Right lobe of liver (tissue), 6 donors: ENCODE data around the gene C16orf86. TPM values are rescaled to one million over a fixed set of nuclear protein-coding genes. Genes with fewer than 3 reads are reported as not detected.

Experiments used
- ATAC-seq, 4 donors: fragments of 200-7000 bp; cut with Tn5 transposase; one replicate each; pipeline ENCODE4 v1.9.1; 2020; ENCODE audit warnings: mild to moderate bottlenecking in 4 of 4, moderate library complexity in 4 of 4
- DNase-seq, 3 donors: peaks; one replicate each; pipeline ENCODE4 v3.0.0-alpha.2; 2020
- H3K27ac ChIP-seq, 3 donors: fragments of 200-600 bp; one replicate each; pipeline ENCODE4 v1.8.0; 2022
- H3K27me3 ChIP-seq, 2 donors: fragments of 200-600 bp; one replicate each; pipeline ENCODE4 v1.8.0; 2022
- H3K36me3 ChIP-seq, 4 donors: fragments of 200-600 bp; sonication (generic) in 1 of 4; one replicate each; pipeline versions ENCODE4 v1.5.1 to v1.8.0; 2017 to 2022; ENCODE audit warnings: control low read depth in 1 of 4
- H3K4me1 ChIP-seq, 4 donors: fragments of 200-600 bp; sonication (generic) in 1 of 4; one replicate each; pipeline versions ENCODE4 v1.5.1 to v1.8.0; 2017 to 2022; ENCODE audit warnings: control low read depth in 1 of 4
- H3K4me3 ChIP-seq, 3 donors: fragments of 200-600 bp; one replicate each; pipeline ENCODE4 v1.8.0; 2022
- H3K9me3 ChIP-seq, 4 donors: fragments of 200-600 bp; sonication (generic) in 1 of 4; one replicate each; pipeline versions ENCODE4 v1.5.1 to v1.8.0; 2017 to 2022; ENCODE audit warnings: control low read depth in 1 of 4
- POLR2A ChIP-seq: fragments of 450-650 bp; IDR thresholded peaks from one replicate; pipeline ENCODE4 v1.6.1; 2017; ENCODE audit warnings: antibody characterized with exemption, mild to moderate bottlenecking
- WGBS: methylation state at CpG from one replicate; pipeline ENCODE4 v1.1.6; 2018; ENCODE audit warnings: low coverage, low lambda C conversion rate; ENCODE audit not compliant: insufficient coverage; ENCODE audit errors: missing lambda C conversion rate; 5-methylcytosine and 5-hydroxymethylcytosine counted together
- intact Hi-C, 2 donors: fragments of 100-400 bp; cut with DNase I; formaldehyde crosslinking; loops; one replicate each; pipeline versions ENCODE4 v1.11.2 to v1.14.1; 2022
- total RNA-seq, 6 experiments: library from RNA; depleted of rRNA in 2 of 6; stranded (reverse); fragments of >200 nt in 2 of 6; fragmentation: NEBNext Ultra II Directional in 3 of 6; extraction: Animal tissue kit (Norgen Biotek cat#: 25700) in 3 of 6; gene quantifications; one replicate each; pipeline versions ENCODE4 v1.1.0 to v1.2.4, GENCODE V29; 2016 to 2023
- TF ChIP-seq, protein P1 (sequence below), 4 donors: fragments of 200-600 bp in 3 of 4; fragments of 450-650 bp in 1 of 4; IDR thresholded peaks; one replicate each; pipeline versions ENCODE4 v1.5.1 to v1.8.0; 2016 to 2022; ENCODE audit warnings: antibody characterized with exemption in 4 of 4, mild to moderate bottlenecking in 2 of 4
- donor health status: DM: no; HTN: yes; CAD: no.
- donor health status: DM: no; HTN: no; CAD: no.
- donor health status: DM: no; HTN: no; CAD: no.
- donor health status: DM: no; HTN: yes; CAD: no.
- donor health status: DM: no; HTN: yes; CAD: no.

C16orf86 gene
- total RNA-seq, 6 experiments from 2014 or later, result 1.4 to 4.3 (median 2.5) TPM

DNA sequence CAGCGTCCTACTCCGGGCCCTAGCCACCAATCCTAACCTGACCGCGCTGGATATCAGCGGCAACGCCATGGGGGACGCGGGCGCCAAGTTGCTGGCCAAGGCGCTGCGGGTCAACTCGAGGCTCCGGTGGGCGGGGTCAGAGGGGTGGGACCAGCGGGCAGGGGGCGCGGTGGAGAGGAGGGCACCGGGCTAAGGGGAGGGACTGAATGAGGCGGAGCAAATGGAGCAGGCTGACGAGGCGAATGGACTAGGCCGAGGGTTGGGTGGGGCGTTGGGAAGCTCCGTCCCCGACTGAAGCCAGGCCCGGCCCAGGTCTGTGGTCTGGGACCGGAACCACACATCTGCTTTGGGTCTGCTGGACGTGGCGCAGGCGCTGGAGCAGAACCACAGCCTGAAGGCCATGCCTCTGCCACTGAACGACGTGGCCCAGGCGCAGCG lies 17.1 kb upstream of the C16orf86 start:
- Histone ChIP-seq H3K27ac (no peak overlapping the region), H3K4me1 (peaks cover 0 to 5% (median 0%) of the 10 kb centered on the region in 4 donors), H3K9me3 (no peaks in the 10 kb centered on the region), H3K36me3 (no peaks in the 10 kb centered on the region), H3K27me3 (peaks cover 0 to 16% of the 10 kb centered on the region in 2 donors), H3K4me3 (no peak overlapping the region)
- TF ChIP-seq, protein P1, sequence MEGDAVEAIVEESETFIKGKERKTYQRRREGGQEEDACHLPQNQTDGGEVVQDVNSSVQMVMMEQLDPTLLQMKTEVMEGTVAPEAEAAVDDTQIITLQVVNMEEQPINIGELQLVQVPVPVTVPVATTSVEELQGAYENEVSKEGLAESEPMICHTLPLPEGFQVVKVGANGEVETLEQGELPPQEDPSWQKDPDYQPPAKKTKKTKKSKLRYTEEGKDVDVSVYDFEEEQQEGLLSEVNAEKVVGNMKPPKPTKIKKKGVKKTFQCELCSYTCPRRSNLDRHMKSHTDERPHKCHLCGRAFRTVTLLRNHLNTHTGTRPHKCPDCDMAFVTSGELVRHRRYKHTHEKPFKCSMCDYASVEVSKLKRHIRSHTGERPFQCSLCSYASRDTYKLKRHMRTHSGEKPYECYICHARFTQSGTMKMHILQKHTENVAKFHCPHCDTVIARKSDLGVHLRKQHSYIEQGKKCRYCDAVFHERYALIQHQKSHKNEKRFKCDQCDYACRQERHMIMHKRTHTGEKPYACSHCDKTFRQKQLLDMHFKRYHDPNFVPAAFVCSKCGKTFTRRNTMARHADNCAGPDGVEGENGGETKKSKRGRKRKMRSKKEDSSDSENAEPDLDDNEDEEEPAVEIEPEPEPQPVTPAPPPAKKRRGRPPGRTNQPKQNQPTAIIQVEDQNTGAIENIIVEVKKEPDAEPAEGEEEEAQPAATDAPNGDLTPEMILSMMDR (IDR thresholded peaks at IDR 0.05), result no peak
- TF ChIP-seq POLR2A, result no peak
- DNase-seq (peak in 1 of 3 donors; percentile 65), ATAC-seq (peak in 3 of 4 donors; percentile 22 to 66 (median 24))
- intact Hi-C loops, result no loop called here
- 38% methylated on average over 4 of the region's 34 CpGs for WGBS

GRCh38 chr16:67650023-67650422 lies 16.6 kb upstream of the C16orf86 start:
- Histone ChIP-seq H3K27ac (no peak overlapping the region), H3K4me3 (no peak overlapping the region), H3K27me3 (peaks cover 0 to 16% of the 10 kb centered on the region in 2 donors), H3K9me3 (no peaks in the 10 kb centered on the region), H3K36me3 (no peaks in the 10 kb centered on the region), H3K4me1 (peaks cover 0 to 5% (median 0%) of the 10 kb centered on the region in 4 donors)
- no peak for DNase-seq
- ATAC-seq, result no peak
- intact Hi-C loops, result no loop called here
- 33% methylated on average over 1 of the region's 8 CpGs for WGBS
- no peak for TF ChIP-seq POLR2A
- TF ChIP-seq, protein P1 (IDR thresholded peaks at IDR 0.05), result no peak

- intact Hi-C loops, result no loop called here
- 80% methylated on average over 1 of the region's 7 CpGs for WGBS
Observed at GRCh38 chr16:67651039-67651438, 15.6 kb upstream of the C16orf86 start.

DNA sequence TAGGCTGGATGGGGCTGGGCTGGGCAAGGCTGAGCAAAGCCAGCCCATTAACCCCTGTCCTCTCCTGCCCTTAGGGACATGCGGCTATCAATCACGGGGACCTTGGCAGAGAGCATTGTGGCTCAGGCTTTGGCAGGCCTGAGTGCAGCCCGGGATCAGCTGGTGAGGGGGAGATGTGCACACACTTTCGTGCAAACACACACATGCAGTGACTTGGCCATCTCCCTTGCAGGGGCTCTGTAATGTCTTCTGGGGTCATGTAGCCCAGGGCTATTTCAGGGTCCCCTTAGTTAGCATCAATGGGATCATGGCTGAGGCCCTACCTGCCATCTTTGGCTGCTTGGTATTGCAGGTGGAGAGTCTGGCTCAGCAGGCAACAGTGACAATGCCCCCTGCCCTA lies 14.8 kb upstream of the C16orf86 start:
- DNase-seq (no peak), ATAC-seq (no peak)
- Histone ChIP-seq H3K9me3 (no peaks in the 10 kb centered on the region), H3K4me3 (no peak overlapping the region), H3K27ac (no peak overlapping the region), H3K4me1 (peaks cover 0 to 5% (median 0%) of the 10 kb centered on the region in 4 donors), H3K36me3 (no peaks in the 10 kb centered on the region), H3K27me3 (peaks cover 0 to 12% of the 10 kb centered on the region in 2 donors)
- WGBS, result 100% methylated on average over 2 of the region's 4 CpGs
- intact Hi-C loops, result no loop called here
- TF ChIP-seq, protein P1 (IDR thresholded peaks at IDR 0.05), result no peak
- no peak for TF ChIP-seq POLR2A

More at GRCh38 chr16:67651039-67651438, 15.6 kb upstream of the C16orf86 start:
- H3K36me3 ChIP-seq, result no peaks in the 10 kb centered on the region
- no peak for ATAC-seq
- no peaks in the 10 kb centered on the region for H3K9me3 ChIP-seq
- DNase-seq, result no peak
- TF ChIP-seq, protein P1 (IDR thresholded peaks at IDR 0.05), result no peak
- no peak for TF ChIP-seq POLR2A
- peaks cover 0 to 5% (median 0%) of the 10 kb centered on the region in 4 donors for H3K4me1 ChIP-seq
- H3K27me3 ChIP-seq, result peaks cover 0 to 12% of the 10 kb centered on the region in 2 donors
- no peak overlapping the region for H3K27ac ChIP-seq
- H3K4me3 ChIP-seq, result no peak overlapping the region
